ENCODE data around the gene NSG2. TPM values are rescaled to one million over a fixed set of nuclear protein-coding genes. Genes with fewer than 3 reads are reported as not detected.

The NSG2 gene
- total and polyA plus RNA-seq, 4 donors = 0.14 TPM; not detected in 3

GRCh38 chr5:174052636-174053035 is 7.1 kb downstream of the NSG2 start:
- no peaks in the 10 kb centered on the region for H3K36me3 ChIP-seq (ENCODE audit: control insufficient read depth in 4 of 4, insufficient read depth in 3 of 4, low read depth in 1 of 4, low read length in 3 of 4)
- TF ChIP-seq JUND (IDR thresholded peaks at IDR 0.05) (no peak), FOXA1 (IDR thresholded peaks at IDR 0.05) (no peak), FOXA2 (IDR thresholded peaks at IDR 0.05) (no peak), RXRA (IDR thresholded peaks at IDR 0.05) (no peak), MAX (IDR thresholded peaks at IDR 0.05) (no peak), RAD21 (IDR thresholded peaks at IDR 0.05) (no peak), ZBTB33 (IDR thresholded peaks at IDR 0.05) (no peak), CTCF (IDR thresholded peaks at IDR 0.05; ENCODE audit: low read depth, low read length, missing input control) (no peak), REST (IDR thresholded peaks at IDR 0.05) (no peak), TAF1 (conservative IDR thresholded peaks at IDR 0.05) (no peak)
- no peak overlapping the region for H3K4me3 ChIP-seq (ENCODE audit: low read depth in 1 of 3, low read length in 3 of 3)
- no peak overlapping the region for H3K27ac ChIP-seq (ENCODE audit: low read depth in 1 of 2, low read length in 2 of 2)
- DNase-seq (ENCODE audit: low spot score) = no peak
- H3K4me1 ChIP-seq (ENCODE audit: control insufficient read depth in 4 of 4, insufficient read depth in 4 of 4, low read length in 3 of 4) = no peaks in the 10 kb centered on the region
- H3K9ac ChIP-seq (ENCODE audit: low read depth in 1 of 2, low read length in 2 of 2) = no peak overlapping the region
- H3K9me3 ChIP-seq (ENCODE audit: control insufficient read depth in 4 of 4, low read length in 3 of 4) = no peaks in the 10 kb centered on the region
- WGBS = 81% methylated on average over 5 of the region's 5 CpGs
- no peaks in the 10 kb centered on the region for H3K27me3 ChIP-seq (ENCODE audit: control insufficient read depth in 4 of 4, insufficient read depth in 4 of 4, low read length in 3 of 4)

- H3K4me1 ChIP-seq (ENCODE audit: control insufficient read depth in 4 of 4, insufficient read depth in 4 of 4, low read length in 3 of 4) = no peaks in the 10 kb centered on the region
- H3K9ac ChIP-seq (ENCODE audit: low read depth in 1 of 2, low read length in 2 of 2) = no peak overlapping the region
- no peak overlapping the region for H3K4me3 ChIP-seq (ENCODE audit: low read depth in 1 of 3, low read length in 3 of 3)
- no peaks in the 10 kb centered on the region for H3K27me3 ChIP-seq (ENCODE audit: control insufficient read depth in 4 of 4, insufficient read depth in 4 of 4, low read length in 3 of 4)
- DNase-seq (ENCODE audit: low spot score) = no peak
- no peaks in the 10 kb centered on the region for H3K9me3 ChIP-seq (ENCODE audit: control insufficient read depth in 4 of 4, low read length in 3 of 4)
- H3K36me3 ChIP-seq (ENCODE audit: control insufficient read depth in 4 of 4, insufficient read depth in 3 of 4, low read depth in 1 of 4, low read length in 3 of 4) = no peaks in the 10 kb centered on the region
- no peak overlapping the region for H3K27ac ChIP-seq (ENCODE audit: low read depth in 1 of 2, low read length in 2 of 2)
- no peak for TF ChIP-seq GABPA (IDR thresholded peaks at IDR 0.05 in 1 of 2, conservative IDR thresholded peaks at IDR 0.05 in 1 of 2)
- TF ChIP-seq NR2F2 (IDR thresholded peaks at IDR 0.05) = no peak
- TF ChIP-seq ZBTB33 (IDR thresholded peaks at IDR 0.05) = no peak
- no peak for TF ChIP-seq HNF4G (IDR thresholded peaks at IDR 0.05)
- TF ChIP-seq YY1 (IDR thresholded peaks at IDR 0.05) = no peak
- TF ChIP-seq TAF1 (conservative IDR thresholded peaks at IDR 0.05) = no peak
- TF ChIP-seq HNF4A (conservative IDR thresholded peaks at IDR 0.05) = no peak
- no peak for TF ChIP-seq EGR1 (IDR thresholded peaks at IDR 0.05; ENCODE audit: low read depth in 2 of 2)
- TF ChIP-seq RAD21 (IDR thresholded peaks at IDR 0.05) = no peak
- TF ChIP-seq MAX (IDR thresholded peaks at IDR 0.05) = no peak
- no peak for TF ChIP-seq ATF3 (IDR thresholded peaks at IDR 0.05)
- 93% methylated on average over 3 of the region's 3 CpGs for WGBS
Observed at GRCh38 chr5:174053905-174054304, 8.4 kb downstream of the NSG2 start.
